HG03432 (cell line): ENCODE data around the gene GPR143.
"Not testable (repeated sequence)": the region's sequence is repeated elsewhere in the genome, so short reads cannot be mapped to it uniquely, and the experiment has no call there.

Source experiments
- ATAC-seq: cut with Tn5 transposase; IDR thresholded peaks from one replicate; pipeline ENCODE4 v1.9.1; 2021; ENCODE audit warnings: mild to moderate bottlenecking, moderate library complexity; ENCODE audit not compliant: unreplicated experiment

GPR143 gene

DNA sequence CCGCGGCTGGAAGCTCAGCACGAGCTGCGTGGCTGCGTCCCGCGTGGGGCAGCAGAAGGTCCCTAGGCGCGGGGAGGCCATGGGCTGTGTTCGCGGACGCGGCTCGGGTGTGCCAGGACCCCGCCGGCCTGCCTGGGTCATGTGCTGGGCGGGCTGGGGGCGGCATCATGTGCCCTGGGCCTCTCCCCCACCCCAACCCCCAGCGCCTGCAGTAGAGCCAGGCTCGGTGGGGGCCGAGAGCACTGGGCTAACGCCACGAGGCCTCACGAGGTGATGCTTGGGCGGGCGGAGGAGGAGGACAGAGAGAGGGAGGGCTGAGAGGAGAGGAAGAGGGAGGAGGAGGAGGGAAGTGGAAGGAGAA is at the start of gene GPR143:
TSS of gene GPR143 (minus strand) at position 111 of the 361 bp plus-strand sequence. CDS start at position 81, 30 bp downstream.
- ATAC-seq: no peak

DNA sequence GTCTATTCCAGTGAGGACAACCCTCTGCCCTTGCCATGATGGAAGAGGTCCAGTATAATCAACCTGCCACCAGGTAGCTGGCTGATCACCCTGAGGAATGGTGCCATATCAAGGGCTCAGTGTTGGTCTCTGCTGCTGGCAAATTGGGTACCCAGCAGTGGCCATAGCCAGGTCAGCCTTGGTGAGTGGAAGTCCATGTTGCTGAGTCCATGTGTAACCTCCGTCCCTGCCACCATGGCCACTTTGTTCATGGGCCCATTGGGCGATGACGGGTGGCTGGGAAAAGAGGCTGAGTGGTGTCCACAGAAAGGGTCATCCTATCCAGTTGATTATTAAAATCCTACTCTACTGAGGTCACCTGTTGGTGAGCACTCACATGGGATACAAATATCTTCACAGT is 45.4 kb upstream of the GPR143 start:
- not testable (repeated sequence) for ATAC-seq

DNA sequence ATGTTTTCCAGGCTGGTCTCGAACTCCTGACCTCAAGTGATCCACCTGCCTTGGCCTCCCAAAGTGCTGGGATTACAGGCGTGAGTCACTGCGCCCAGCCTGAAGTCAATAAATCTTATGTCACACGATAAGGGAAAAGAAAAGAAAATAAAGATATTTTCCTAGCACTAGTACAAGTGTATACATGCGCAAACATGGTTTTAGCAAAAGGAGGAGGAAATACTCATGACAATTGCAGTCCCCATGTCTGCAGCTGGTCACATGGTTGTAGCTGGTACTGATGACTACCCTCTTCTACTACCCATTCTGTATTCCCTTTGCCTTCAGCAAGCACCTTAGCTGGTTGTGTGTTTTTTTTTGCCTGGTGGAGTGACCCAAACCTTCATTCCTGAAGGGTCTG is 44.2 kb upstream of the GPR143 start:
- ATAC-seq: not testable (repeated sequence)

DNA sequence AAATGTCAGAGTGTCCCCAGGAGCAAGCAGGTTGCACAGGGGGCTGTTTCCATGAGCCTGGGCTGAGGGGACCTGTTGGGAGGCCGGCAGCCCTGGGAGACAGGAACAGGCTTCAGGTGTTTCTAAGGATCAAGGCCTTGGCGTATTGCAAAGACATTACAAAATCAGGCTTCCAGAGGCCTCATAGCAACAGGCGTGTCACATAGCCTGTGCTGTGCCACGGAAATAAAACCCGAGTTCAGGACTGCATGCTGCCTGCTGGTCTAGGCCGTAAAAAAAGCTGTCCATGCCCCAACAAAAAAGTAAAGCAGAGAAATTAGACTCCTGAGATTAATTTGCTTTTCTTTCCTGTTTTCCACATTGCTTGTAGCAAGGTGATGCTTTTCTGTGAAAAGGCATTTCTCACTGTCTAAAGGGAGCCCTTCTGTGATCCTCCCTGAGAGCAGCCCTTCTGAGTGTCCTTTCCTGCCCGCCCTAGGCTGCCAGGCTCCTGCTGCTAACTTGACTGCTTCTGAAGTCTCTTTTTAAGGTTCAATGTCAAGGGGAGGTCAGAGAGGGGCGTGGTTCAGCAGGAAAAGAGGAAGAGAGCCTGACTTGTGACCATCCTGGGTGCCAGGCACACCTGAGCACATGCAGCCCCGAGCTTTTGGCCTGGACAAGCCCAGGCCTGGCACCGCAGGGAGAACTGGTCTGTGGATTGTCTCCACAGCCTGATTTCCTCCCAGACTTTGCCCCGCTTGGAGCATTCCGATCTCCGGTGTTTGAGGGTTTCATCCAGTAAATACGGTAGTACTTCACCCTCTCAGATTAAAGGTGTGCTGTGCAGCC is 41.9 kb upstream of the GPR143 start:
- no peak for ATAC-seq

DNA sequence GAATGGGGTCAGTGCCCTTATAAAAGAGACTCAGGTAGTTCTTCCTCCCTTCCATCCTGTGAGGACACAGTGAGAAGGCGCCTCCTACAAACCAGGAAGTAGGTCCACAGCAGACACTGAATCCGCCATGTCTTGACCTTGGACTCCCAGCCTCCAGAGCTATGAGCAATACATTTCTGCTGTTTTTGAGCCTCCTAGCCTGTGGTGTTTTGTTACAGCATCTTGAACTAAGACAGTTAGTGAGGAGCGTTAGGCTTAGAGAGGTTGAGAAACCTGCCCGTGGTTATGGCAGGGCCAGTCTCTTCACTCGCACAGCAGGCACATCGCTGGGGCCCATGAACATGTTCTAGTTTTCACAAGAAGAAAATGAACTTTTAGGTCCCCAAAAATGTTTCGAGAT is 40.3 kb upstream of the GPR143 start:
- ATAC-seq: no peak

DNA sequence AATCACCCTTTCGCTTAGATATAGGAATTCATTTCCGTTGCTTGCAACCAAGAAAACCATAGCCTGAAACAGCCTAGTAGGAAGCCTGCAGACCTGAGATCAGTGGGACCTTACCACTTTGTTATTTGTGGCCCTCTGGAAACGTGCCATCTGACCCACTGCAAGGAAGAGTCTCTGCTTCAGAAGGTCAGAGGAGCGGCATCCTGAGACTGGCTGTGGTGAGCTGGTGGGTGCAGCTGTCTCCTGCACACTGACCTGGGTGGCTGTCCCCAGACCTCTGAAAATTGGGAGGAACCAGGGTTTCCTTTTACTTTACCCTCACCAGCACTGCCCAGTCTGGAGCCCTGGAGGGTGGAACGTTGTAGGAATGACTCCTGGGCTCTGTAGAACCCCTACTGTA is 38.8 kb upstream of the GPR143 start:
- no peak for ATAC-seq

DNA sequence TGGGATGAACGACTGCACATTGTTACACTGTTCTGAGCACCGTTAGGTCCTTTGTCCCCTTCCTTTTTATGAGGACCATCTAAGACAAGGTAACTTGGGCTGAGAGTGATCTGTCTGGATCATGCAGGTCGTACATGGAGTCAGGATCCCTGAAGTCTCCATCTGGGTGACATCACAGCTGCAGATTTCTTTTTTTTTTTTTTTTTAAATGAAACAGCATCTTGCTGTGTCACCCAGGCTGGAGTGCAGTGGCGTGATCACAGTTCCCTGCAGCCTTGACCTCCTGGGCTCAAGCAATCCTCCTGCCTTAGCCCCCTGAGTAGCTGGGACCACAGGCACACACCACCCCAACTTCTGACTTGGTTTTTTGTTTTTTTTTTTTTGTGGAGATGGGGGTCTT is 37.1 kb upstream of the GPR143 start:
- ATAC-seq: no peak

DNA sequence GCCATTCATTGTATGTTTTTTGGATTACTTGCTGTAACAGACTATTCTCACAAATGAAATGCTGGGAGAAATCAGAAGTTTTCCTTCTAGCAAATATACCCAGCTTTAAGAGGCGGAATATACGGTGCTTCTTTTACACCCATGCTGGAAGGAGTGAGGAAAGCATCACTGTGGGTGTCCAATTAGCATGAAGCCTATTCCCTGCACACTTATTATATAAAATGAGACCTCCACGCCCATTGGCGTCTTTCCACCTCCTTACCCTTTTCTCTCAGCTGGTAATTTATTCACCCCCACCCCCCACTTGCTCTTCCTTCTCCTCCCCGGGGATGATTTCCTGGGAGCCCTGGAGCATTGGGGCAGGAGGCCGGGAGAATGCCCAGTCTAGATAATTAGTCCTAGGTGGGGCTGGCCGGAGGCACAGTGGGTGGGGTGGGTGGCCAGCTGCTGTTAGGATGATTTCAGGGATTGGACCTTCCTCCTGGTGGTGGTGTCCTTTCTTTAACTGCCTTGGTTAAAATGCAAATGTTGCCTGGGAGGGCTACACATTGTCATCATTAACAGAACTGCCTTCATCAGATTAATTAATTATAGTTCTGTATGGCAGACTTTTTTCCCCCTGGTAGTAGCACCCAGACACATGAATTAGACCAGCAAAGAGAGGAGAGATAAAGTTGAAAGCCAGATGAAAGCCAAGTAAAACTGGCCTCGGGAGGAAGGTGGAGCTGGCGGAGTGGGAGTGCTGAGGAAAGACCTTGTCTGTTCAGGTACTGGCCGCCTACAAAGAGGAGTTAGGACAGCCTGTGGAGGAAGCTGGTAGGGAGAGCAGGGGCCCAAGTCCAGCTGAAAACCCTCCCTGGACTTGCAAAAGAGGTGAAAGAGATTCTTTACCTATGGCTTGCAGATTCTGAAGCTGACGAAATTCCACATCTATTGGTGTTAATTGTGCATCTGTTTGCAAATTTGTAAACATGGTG is 32.0 kb upstream of the GPR143 start:
- no peak for ATAC-seq

DNA sequence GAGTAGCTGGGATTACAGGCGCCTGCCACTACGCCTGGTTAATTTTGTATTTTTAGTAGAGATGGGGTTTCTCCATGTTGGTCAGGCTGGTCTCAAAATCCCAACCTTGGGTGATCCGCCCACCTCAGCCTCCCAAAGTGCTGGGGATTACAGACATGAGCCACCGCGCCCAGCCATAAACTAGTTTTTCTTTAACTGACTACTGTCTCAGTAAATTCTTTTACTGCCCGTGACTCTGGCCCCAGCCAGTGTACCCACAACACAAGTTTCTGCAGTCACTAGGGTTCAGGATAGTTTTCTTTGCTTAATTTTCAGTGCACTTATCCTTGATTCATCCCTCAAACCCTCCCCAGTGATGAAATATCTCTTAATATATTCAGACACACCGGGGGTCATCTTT is 28.8 kb upstream of the GPR143 start:
- no peak for ATAC-seq

DNA sequence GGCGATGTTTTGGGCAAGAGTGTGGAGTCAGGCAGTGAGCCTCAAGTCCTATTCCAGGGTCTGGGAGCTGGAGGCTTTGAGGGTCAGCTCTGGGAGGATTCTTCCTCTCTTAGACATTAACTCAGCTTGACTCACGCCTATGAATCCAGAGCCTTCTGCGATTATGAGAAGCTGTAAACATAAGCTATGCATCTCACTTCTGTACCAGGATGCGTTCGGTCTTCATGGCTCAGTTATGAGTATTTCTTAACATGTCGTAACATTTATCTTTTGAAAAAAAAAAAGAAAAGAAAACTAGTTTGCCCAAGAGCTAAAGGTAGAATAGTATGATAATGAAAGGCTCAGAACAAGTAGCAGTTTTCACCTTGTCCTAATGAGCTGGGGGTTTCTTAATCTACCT is 25.2 kb upstream of the GPR143 start:
- ATAC-seq: no peak

DNA sequence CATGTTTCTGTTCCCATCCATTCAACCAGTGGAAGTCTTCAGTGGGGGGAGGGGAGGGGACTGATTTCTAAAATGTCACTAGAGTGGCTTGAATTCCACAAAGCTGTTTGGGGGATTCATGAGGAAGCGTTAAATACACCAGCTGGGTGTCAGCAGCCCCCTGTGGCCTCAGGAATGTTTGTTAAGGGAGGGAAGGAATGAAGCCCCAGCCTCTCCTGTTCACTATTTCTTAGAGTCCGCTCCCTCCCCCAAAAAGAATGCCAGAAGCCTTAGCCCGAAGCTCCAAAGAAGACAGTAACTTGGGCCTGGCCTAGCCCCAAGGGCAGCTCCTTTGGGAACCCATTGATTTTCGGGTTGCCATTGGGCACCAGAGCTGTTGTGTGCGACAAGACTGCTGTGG is 23.9 kb upstream of the GPR143 start:
- ATAC-seq: no peak

DNA sequence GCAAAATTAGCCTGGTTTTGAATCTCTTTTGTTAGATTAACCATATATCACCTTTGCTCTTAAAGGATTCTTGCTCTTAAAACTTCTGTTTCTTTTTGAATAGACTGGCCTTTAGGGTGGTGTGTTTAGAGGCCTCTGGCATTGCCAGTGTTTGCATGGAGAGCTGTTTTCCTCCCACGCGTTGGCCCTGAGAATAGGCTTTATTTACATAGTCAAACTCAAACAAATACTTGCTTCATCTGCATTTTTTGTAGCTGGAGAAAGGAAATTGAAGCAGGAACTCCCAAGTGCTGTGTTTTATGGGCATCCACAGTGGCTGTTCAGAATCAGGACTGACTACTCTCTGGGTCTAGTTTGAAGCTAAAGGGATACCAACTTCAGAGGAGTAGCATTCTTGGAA is 23.3 kb upstream of the GPR143 start:
- no peak for ATAC-seq

DNA sequence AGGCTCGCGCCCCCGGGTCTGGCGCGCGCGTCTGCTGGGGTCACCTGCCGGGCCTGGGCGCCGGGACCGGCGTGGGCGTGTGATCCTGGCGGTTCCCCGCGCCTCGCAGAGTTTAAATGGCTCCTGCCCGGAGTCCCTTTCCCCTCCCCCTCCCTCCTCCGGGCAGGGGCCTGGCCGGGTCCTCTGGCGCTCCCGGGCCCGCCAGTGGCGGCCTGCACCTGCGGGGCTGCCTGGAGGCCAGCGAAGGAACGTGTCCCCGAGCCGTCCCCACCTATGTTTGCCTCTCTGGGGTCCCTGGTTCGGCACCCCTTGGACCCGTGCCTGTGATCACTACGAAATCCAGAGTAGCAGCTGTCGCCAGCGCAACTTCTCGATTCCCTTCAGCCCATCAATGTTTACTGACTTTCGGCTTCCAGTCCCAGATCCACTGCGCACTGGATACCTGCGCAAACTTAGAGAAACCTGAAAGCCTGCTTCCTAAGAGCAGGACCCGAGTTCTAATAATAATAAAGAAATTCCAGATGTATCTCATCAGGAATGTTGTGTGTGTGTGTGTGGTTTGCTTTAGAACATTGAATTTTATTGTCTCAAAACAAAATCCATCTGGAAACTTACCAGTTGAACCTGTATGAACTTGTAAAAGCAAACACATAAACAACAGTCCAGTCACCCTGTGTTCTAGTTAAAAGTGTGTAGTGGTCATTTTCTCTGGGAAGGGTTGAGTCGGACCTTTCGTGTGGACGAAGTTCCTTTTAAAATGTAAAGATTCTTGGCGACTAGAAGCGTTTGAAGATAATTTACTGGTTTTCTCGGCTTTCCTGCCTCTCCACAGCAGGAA is 21.4 kb upstream of the GPR143 start:
- no peak for ATAC-seq

DNA sequence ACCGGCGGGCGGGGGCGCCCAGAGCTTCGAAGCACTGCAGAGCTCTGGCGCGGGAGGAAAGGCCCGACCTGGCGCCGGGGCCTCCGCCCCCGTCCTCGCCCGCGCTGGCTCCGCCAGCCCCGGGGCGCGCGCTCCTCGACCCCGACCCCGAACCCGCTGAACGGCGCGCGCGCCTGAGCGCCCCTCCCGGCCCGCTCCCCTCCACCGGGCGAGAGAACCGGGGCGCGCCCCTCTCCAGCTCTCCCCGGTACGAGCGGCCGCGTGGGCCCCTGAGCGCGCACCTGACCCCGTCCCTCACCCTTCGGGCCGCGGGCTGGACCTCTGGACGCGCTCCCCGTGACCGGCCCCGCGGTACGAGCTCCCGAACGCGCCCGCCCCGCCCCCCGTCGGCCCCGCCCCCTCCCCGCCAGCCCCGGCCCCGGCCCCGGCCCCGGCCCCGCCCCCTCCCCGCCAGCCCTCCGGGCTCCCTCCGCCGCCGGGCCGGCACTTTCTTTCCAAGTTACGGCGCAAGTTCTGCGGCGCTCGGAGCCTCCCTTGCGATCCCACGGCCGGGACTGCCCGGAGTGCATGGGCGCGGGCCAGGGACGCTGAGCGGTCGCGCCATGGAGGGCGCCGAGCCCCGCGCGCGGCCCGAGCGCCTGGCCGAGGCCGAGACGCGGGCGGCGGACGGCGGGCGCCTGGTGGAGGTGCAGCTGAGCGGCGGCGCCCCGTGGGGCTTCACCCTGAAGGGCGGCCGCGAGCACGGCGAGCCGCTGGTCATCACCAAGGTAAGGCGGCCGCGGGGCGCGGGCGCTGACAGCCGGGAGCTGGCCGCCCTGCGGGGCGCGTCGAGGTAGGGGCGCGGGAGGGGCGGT is 20.5 kb upstream of the GPR143 start, which contains the start of gene SHROOM2:
TSS of gene SHROOM2 (plus strand) at position 486 of the 854 bp plus-strand sequence. CDS start at position 603, 117 bp downstream.
- ATAC-seq: no peak

DNA sequence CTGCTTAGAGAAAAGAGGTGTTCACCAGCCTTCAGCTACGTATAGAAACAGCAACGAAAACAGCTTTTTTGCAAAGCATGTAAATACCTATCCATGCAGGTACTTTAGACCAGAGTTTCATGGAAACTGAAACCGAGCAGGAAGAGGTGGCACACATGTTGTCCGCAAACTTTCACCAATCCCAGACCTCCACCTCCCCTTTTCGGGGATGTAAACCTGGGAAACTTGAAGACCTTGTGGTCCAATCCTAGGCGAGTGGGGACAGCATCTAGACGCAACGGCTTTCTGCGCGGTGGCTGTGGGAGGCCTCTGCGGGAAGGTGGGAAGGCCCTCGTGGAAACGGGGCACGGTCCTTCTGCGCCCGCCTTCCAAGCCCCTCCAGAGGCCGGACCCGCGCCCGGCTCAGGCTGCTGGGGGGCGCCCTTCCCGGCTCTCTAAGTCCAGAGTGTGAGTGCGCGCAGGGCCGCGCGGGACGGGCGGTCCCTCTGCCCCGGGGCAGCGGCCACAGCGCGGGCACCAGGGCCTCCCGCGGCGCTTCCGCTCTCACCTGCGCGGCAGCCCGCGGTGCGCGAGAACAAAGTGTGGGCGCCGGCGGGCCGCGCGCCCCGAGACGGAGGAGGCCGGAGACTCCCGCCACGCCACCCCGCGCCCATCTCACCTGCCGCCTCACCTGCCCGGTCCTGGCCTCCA is 19.8 kb upstream of the GPR143 start:
- ATAC-seq: no peak

DNA sequence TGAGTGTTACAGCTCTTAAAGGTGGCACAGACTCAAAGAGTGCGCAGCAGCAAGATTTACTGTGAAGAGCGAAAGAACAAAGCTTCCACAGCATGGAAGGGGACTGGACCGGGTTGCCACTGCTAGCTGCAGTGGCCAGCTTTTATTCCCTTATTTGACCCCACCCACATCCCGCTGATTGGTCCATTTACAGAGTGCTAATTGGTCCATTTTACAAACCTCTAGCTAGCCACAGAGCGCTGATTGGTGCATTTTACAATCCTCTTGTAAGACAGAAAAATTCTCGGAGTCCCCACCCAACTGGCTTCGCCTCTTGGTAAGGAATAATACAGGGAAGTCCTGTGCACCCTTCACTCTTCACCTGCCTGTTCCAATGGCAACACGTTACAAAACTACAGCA is 18.7 kb upstream of the GPR143 start:
- no peak for ATAC-seq

DNA sequence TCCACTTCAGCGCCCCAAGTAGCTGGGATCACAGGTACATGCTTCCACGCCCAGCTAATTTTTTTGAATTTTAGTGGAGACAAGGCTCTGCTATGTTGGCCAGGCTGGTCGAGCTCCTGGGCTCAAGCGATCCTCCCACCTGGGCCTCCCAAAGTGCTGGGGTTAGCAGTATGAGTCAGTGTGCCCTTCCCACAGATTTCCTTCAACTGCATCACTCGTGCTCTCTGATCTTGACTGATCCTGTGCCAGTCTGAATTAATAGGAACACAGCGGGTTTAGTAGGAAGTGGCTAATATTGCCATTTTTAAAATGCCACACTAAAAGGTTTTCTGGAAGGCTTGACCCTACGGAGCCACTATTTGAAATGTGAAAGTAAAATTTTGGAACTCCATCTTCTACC is 16.3 kb upstream of the GPR143 start:
- no peak for ATAC-seq

DNA sequence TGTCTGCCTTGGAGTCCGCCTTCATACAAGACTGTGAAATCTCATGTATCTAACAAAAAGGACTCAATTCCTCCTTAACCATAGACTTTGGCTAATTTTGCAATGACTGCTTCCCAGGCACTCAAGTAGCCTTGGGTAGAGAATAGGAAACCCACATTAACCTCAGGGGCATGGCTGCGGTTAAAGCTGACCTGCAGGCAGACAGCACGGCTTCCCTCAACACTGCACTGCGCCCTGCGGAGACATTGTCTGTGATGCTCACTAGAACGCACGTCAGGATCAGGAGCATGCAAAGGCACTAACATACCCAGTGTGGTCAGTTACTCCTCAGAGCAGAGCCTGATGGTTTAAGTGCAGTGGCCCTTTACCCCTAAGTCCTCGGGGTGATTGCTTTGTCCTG is 10.3 kb upstream of the GPR143 start:
- ATAC-seq: no peak

DNA sequence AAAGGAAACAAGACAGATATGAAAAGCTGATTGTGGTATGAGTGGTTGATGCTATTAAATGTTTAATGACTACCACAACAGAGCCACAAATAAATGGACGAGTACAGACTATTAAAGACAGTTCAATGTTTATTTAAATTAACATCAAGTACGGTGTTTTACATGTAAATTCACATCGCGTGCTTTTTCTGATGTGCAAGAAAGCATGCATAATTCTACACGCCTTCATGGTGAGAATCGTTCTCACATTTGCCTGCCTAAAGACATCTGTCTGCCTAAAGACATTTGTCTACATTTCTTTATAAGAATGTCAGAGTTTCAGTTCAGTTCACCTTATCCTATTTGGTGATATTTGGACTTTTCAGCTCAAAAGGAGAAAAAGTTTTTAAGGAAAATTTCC is 7.3 kb upstream of the GPR143 start:
- ATAC-seq: no peak
